Body of pancreas (tissue), 4 donors: ENCODE measurements around the gene MRPL24. TPM values are rescaled to one million over a fixed set of nuclear protein-coding genes. Genes with fewer than 3 reads are reported as not detected.

Source experiments
- ATAC-seq: fragments of 150-250 bp; one replicate; pipeline ENCODE4 v1.9.1; 2016
- DNase-seq, 4 donors: peaks; one replicate each; pipeline ENCODE4 v3.0.0-alpha.2; 2019
- H3K27ac ChIP-seq, 4 donors: fragments of 200-600 bp; sonication (generic); 1 replicate in 3 of 4; 2 replicates in 1 of 4; pipeline versions ENCODE4 v1.5.1 to v1.6.1; 2016 to 2019; ENCODE audit warnings: mild to moderate bottlenecking in 1 of 4, mixed read lengths in 1 of 4, moderate library complexity in 1 of 4
- H3K27me3 ChIP-seq, 2 donors: fragments of 200-600 bp; sonication (generic); one replicate each; pipeline ENCODE4 v1.6.0; 2016; ENCODE audit warnings: mild to moderate bottlenecking in 1 of 2
- H3K36me3 ChIP-seq, 2 donors: fragments of 200-600 bp; sonication (generic); replicated peaks in 1 of 2; 2 replicates each; pipeline ENCODE4 v1.5.1; 2016; ENCODE audit warnings: low read depth in 2 of 2; ENCODE audit not compliant: insufficient read depth in 1 of 2
- H3K4me1 ChIP-seq: fragments of 200-600 bp; sonication (generic); one replicate; pipeline ENCODE4 v1.6.0; 2016
- H3K4me3 ChIP-seq, 2 donors: fragments of 200-600 bp; sonication (generic); 1 replicate in 1 of 2; 2 replicates in 1 of 2; pipeline ENCODE4 v1.5.1; 2016 to 2019
- H3K9me3 ChIP-seq, 3 donors: fragments of 200-600 bp; sonication (generic); 1 replicate in 2 of 3; 2 replicates in 1 of 3; pipeline ENCODE4 v1.5.1; 2016
- POLR2A ChIP-seq, 3 donors: fragments of 450-650 bp; IDR thresholded peaks; one replicate each; pipeline ENCODE4 v1.6.1; 2016; ENCODE audit warnings: antibody characterized with exemption in 3 of 3, mild to moderate bottlenecking in 2 of 3
- WGBS, 2 donors: methylation state at CpG; one replicate each; pipeline ENCODE4 v1.1.5; 2017; 5-methylcytosine and 5-hydroxymethylcytosine counted together
- intact Hi-C: fragments of 100-400 bp; cut with DNase I; formaldehyde crosslinking; loops from one replicate; pipeline ENCODE4 v1.15.1; 2023
- total RNA-seq, 2 donors: library from RNA; depleted of rRNA; stranded (reverse); fragments of >200 nt; gene quantifications; one replicate each; pipeline ENCODE4 v1.1.0, GENCODE V29; 2016
- TF ChIP-seq, protein P1 (sequence below), 7 experiments: fragments of 450-650 bp in 4 of 7; fragments of 200-600 bp in 3 of 7; sonication (generic) in 3 of 7; IDR thresholded peaks; one replicate each; pipeline ENCODE4 v1.5.1; 2016 to 2019; ENCODE audit warnings: antibody characterized with exemption in 7 of 7

Gene MRPL24
- total RNA-seq, 2 donors from 2014 or later = 25.2 to 62.0 TPM

DNA sequence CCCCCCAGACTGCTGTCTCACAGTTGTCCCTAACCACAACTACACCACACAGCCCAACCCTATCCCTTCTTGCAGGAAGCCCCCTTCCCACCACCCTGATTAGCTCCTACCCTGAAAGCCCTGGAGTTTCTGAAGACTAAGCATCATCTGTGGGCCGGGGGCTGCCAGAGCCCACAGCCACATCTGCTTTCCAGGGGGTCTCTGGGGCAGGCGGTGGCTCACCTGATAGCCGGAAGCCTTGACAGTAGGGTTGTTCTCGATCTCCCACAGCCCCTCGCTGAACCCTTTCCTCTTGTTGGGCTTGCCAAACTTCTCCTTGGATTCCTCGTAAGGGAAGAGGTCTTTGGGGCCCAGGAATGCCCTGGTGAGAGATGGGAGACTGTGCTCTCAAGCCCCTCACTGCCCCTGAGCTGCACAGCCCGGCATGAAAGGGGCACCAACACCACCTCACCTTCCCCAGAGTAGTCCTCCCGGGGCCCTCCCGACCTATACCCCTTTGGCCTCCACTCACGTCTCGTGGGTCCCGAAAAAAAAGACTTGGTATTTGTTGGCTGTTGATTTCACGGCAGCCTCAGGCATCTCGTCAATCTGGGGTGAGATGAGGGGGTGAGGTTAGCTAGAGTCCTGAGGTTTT lies 4.0 kb upstream of the MRPL24 start:
- DNase-seq (no peak), ATAC-seq (no peak)
- Histone ChIP-seq H3K9me3 (no peaks in the 10 kb centered on the region), H3K27ac (peak overlapping the region in 2 of 4 donors; percentile 4 to 28), H3K27me3 (no peaks in the 10 kb centered on the region), H3K4me3 (no peak overlapping the region), H3K36me3 (peaks cover 0 to 8% of the 10 kb centered on the region in 2 donors), H3K4me1 (peaks cover 60% of the 10 kb centered on the region)
- intact Hi-C loops = no loop called here
- TF ChIP-seq, protein P1, sequence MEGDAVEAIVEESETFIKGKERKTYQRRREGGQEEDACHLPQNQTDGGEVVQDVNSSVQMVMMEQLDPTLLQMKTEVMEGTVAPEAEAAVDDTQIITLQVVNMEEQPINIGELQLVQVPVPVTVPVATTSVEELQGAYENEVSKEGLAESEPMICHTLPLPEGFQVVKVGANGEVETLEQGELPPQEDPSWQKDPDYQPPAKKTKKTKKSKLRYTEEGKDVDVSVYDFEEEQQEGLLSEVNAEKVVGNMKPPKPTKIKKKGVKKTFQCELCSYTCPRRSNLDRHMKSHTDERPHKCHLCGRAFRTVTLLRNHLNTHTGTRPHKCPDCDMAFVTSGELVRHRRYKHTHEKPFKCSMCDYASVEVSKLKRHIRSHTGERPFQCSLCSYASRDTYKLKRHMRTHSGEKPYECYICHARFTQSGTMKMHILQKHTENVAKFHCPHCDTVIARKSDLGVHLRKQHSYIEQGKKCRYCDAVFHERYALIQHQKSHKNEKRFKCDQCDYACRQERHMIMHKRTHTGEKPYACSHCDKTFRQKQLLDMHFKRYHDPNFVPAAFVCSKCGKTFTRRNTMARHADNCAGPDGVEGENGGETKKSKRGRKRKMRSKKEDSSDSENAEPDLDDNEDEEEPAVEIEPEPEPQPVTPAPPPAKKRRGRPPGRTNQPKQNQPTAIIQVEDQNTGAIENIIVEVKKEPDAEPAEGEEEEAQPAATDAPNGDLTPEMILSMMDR (IDR thresholded peaks at IDR 0.05) = no peak
- TF ChIP-seq POLR2A (IDR thresholded peaks at IDR 0.05) = no peak
- WGBS, 2 donors = 79 to 86% methylated on average over 12 to 14 of the region's 14 CpGs

DNA sequence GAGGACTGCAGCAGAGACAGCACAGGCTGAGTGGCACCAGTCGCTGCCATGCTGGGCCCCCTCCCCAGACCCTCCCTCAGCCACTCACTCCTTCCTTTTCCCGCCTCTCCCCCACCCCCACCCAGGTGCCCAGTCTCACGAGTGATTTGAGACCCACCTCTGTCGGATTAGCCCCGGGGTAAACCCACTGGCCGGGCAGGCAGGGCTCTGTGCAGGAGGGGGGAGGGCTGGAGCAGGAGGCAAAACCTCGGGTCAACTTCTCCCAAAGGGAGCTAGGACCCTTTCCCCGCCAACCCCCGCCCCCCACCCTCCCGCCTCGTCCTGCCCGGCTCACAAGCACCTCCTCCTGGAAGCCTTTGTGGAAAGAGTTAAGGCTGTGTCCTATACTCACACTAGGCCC lies 3.5 kb upstream of the MRPL24 start:
- WGBS, 2 donors = 73 to 75% methylated on average over 9 to 12 of the region's 12 CpGs
- peaks cover 0 to 8% of the 10 kb centered on the region in 2 donors for H3K36me3 ChIP-seq
- no peaks in the 10 kb centered on the region for H3K27me3 ChIP-seq
- no peak for DNase-seq
- ATAC-seq = no peak
- TF ChIP-seq, protein P1 (IDR thresholded peaks at IDR 0.05) = no peak
- TF ChIP-seq POLR2A (IDR thresholded peaks at IDR 0.05) = no peak
- intact Hi-C loops = no loop called here
- H3K9me3 ChIP-seq = no peaks in the 10 kb centered on the region
- peaks cover 60% of the 10 kb centered on the region for H3K4me1 ChIP-seq
- no peak overlapping the region for H3K27ac ChIP-seq
- H3K4me3 ChIP-seq = no peak overlapping the region

- intact Hi-C loops = no loop called here
- DNase-seq = no peak
- no peaks in the 10 kb centered on the region for H3K27me3 ChIP-seq
- H3K9me3 ChIP-seq = no peaks in the 10 kb centered on the region
- H3K27ac ChIP-seq = peak overlapping the region in 1 of 4 donors; percentile 40
- no peak for ATAC-seq
- TF ChIP-seq, protein P1 (IDR thresholded peaks at IDR 0.05) = no peak
- TF ChIP-seq POLR2A (IDR thresholded peaks at IDR 0.05) = no peak
- no peak overlapping the region for H3K4me3 ChIP-seq
- H3K4me1 ChIP-seq = peaks cover 53% of the 10 kb centered on the region
- peaks cover 0 to 8% of the 10 kb centered on the region in 2 donors for H3K36me3 ChIP-seq
- WGBS, 2 donors = 82 to 83% methylated on average over 10 to 14 of the region's 14 CpGs
Observed at GRCh38 chr1:156743367-156744302, 2.7 kb upstream of the MRPL24 start.

DNA sequence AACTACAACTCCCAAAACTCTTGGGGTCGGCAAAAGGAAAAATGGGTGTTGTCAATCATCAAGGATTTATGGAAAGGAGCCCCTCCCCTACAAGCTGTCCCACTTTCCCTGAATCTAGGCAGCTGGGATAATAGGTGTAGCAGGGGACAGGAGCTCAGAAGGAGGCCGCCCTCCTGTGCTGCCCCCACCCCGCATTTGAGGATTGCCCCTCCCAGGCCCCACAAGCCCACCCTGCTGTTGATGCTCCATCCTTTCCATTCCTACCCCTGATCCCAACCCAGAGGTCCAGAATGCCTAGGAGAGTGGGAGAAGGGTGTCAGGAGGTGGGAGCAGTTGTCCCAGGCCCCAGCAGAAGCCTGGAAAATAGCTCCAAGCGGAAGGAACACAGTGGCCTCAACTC lies 1.9 kb upstream of the MRPL24 start:
- Histone ChIP-seq H3K27me3 (no peaks in the 10 kb centered on the region), H3K36me3 (peaks cover 0 to 8% of the 10 kb centered on the region in 2 donors), H3K4me3 (no peak overlapping the region), H3K4me1 (peaks cover 44% of the 10 kb centered on the region), H3K27ac (peak overlapping the region in 1 of 4 donors; percentile 40), H3K9me3 (no peaks in the 10 kb centered on the region)
- DNase-seq (no peak), ATAC-seq (no peak)
- intact Hi-C loops = no loop called here
- 94 to 100% methylated on average over 4 of the region's 4 CpGs for WGBS, 2 donors
- TF ChIP-seq, protein P1 (IDR thresholded peaks at IDR 0.05) = no peak
- TF ChIP-seq POLR2A (IDR thresholded peaks at IDR 0.05) = no peak
